HG03575 (cell line): ENCODE data around the gene TRIM49D2.
"Not testable (repeated sequence)": the region's sequence is repeated elsewhere in the genome, so short reads cannot be mapped to it uniquely, and the experiment has no call there.

Experiments
- ATAC-seq: cut with Tn5 transposase; IDR thresholded peaks from one replicate; pipeline ENCODE4 v1.9.1; 2021; ENCODE audit not compliant: unreplicated experiment, insufficient number of reproducible peaks, low FRiP score; ENCODE audit errors: extremely low read depth

The TRIM49D2 gene, protein sequence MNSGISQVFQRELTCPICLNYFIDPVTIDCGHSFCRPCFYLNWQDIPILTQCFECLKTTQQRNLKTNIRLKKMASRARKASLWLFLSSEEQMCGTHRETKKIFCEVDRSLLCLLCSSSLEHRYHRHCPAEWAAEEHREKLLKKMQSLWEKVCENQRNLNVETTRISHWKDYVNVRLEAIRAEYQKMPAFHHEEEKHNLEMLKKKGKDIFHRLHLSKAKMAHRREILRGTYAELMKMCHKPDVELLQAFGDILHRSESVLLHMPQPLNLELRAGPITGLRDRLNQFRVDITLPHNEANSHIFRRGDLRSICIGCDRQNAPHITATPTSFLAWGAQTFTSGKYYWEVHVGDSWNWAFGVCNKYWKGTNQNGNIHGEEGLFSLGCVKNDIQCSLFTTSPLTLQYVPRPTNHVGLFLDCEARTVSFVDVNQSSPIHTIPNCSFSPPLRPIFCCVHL

DNA sequence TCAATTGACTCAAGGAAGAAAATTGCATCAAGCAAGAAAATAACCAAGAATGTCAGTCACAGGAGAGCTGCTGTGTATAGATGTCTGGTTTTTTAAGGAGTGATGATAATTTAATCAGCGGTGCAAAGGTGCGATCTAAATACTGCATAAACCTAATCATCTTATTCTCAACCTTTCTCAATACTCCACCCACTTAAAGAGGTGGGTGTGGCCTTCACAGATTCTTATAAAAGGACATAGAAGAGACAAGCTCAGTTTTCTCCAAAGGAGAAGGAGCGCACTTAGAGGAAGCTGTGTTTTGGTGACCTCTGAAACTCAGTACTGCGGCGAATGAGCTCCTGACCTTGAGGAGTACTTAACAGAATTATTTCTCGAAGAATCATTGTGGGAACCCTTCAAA lies at the start of gene TRIM49D2:
TSS of gene TRIM49D2 (plus strand) at position 301 of the 400 bp plus-strand sequence. CDS start 2,698 bp downstream, outside the sequence.
- not testable (repeated sequence) for ATAC-seq

DNA sequence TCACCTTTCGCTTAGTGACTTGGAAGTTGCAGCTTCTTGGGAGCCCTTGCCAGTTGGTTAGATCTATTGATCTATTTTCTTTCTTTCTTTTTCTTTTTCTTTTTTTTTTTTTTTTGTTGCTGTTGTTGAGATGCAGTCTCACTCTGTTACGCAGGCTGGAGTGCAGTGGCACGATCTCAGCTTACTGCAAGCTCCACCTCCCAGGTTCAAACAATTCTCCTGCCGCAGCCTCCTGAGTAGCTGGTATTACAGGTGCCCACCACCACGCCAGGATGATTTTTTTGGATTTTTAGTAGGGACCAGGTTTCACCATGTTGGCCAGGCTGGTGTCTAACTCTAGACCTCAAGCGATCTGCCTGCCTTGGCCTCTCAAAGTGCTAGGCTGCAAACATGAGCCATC lies 46.4 kb upstream of the TRIM49D2 start:
- ATAC-seq: not testable (repeated sequence)

DNA sequence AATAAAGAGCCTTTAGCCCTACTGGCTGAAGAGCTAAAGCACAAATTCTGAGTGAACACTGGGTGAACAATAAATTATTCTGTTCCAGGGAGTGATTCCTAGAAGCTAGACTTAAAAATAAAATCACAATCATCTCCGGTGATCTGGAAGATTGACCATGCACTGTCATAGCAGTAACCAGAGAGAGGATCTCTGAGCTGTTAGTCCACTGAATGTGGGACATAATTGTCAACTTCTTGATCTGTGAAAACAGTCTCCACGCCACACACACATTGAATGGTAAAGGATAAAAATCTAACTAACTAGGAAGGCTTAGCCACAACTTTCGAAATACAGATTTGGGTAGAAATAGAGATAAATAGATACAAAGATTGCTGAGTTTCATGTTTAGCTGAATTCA lies 30.6 kb upstream of the TRIM49D2 start:
- not testable (repeated sequence) for ATAC-seq

DNA sequence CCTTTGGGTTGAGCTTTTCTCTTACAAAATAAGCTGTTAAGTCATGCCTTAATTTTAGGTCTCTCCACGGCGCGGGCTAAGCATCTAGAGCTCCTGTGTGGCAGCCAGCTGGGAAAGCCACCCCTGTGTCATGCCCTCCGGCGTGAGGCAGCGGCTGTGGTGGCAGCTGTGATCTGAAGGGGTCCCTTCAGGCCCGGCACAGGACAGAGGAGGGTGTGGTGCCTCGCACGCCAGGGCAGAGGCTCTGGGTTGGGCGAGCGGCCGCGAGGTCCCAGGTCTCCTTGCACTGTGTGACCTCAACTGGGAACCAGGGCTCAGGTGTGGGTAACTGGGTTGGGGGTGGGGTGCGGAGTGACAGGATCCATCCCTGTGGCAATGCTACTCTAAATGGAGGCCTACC lies 23.1 kb upstream of the TRIM49D2 start:
- not testable (repeated sequence) for ATAC-seq

DNA sequence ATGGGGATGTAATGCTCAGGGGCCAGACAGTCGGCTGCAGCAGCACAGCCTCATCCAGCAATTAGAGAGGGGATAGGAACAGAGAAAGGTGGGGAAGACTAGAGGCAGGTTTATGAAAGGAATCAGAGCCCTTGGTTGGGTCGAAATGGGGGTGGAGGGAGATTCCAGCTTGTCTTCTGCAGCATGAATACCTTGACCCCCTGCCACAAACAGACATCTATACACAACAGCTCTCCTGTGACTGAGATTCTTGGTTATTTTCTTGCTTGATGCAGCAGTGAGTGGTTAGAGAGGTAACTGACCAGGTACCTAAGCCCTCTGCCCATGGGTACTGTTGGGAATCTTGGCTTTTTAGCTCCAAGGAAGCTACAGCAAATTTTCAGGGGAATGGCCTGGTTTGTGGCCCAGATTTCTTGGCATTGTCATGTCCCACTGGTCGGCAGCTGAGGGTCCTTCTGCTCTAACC lies 1.6 kb upstream of the TRIM49D2 start, which contains the start of gene TRIM49D1:
TSS of gene TRIM49D1 (minus strand) at position 51 of the 466 bp plus-strand sequence. CDS start 4,535 bp downstream, outside the sequence.
- ATAC-seq: no peak

DNA sequence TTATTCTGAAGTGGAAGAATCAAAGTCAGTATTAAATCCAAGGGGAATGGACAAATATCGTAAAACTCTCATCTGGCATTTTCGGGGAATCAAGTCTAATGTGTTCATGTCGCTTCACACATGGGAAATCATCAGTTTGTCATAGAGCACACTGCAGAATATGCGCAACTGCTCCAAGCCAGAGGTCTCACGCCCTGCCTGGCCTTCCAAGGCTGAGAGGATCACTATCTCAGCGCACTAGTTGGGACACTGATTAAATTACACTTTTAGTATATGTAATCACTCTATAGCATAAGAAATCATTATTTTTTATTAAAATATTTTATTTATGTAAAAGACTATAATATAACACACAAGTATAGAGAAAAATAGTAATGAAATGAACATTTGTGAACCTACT lies 37.0 kb downstream of the TRIM49D2 start:
- not testable (repeated sequence) for ATAC-seq

DNA sequence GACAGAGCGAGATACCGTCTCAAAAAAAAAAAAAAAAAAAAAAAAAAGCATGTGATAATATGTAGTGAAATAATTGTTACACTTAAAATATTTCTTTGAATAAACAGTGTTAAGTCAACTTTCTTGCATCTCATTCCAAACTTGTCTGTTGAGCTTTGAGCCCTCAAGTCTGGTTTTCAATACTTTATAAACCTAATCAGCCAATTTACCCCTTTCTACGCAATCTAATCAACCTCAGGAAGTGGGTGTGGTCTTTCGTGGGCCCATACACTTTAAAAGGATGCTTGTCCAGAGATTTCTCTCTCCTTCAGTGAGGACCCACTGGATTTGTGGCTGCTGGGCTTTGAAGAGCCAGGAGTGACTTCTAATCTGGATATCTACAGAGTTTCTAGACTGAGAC lies 41.9 kb downstream of the TRIM49D2 start, which contains the start of gene TRIM64:
TSS of gene TRIM64 (plus strand) at position 301 of the 400 bp plus-strand sequence. CDS start 2,467 bp downstream, outside the sequence.
- not testable (repeated sequence) for ATAC-seq
